ENCODE measurements around the gene MOK.

- TF ChIP-seq TAF1 (IDR thresholded peaks at IDR 0.05; ENCODE audit: low read depth, low read length) (no peak), POLR2A (IDR thresholded peaks at IDR 0.05; ENCODE audit: low read depth, low read length) (no peak), POU2F2 (IDR thresholded peaks at IDR 0.05; ENCODE audit: low read depth, low read length) (no peak), POLR2AphosphoS5 (IDR thresholded peaks at IDR 0.05; ENCODE audit: low read depth, low read length) (no peak), PAX5 (IDR thresholded peaks at IDR 0.05; ENCODE audit: insufficient read depth, low read length, severe bottlenecking) (no peak)
Measured at GRCh38 chr14:102221026-102221425, 83.9 kb downstream of the MOK start.

Data from GM12891 (cell line).